Peyer's patch (tissue), 4 donors: Measurements from ENCODE around the gene CIPC. TPM values are rescaled to one million over a fixed set of nuclear protein-coding genes. Genes with fewer than 3 reads are reported as not detected.

Experiments used
- DNase-seq, 3 donors: peaks; one replicate each; pipeline ENCODE4 v3.0.0-alpha.2; 2017 to 2019
- H3K27ac ChIP-seq, 4 donors: fragments of 200-600 bp; sonication (generic); one replicate each; pipeline ENCODE4 v1.5.1; 2016 to 2019
- H3K27me3 ChIP-seq, 2 donors: fragments of 200-600 bp; sonication (generic); one replicate each; pipeline ENCODE4 v1.5.1; 2019
- H3K36me3 ChIP-seq, 3 donors: fragments of 200-600 bp; sonication (generic); one replicate each; pipeline ENCODE4 v1.5.1; 2016 to 2019
- H3K4me1 ChIP-seq, 4 donors: fragments of 200-600 bp; sonication (generic); one replicate each; pipeline ENCODE4 v1.5.1; 2016 to 2019
- H3K4me3 ChIP-seq, 4 donors: fragments of 200-600 bp; sonication (generic); 1 replicate in 3 of 4; 2 replicates in 1 of 4; pipeline ENCODE4 v1.5.1; 2016 to 2019; ENCODE audit warnings: mild to moderate bottlenecking in 1 of 4
- H3K9me3 ChIP-seq, 4 donors: fragments of 200-600 bp; sonication (generic); one replicate each; pipeline ENCODE4 v1.5.1; 2016 to 2019; ENCODE audit warnings: mild to moderate bottlenecking in 1 of 4
- POLR2A ChIP-seq, 2 donors: fragments of 450-650 bp; IDR thresholded peaks; one replicate each; pipeline ENCODE4 v1.5.1; 2017; ENCODE audit warnings: antibody characterized with exemption in 2 of 2, mild to moderate bottlenecking in 2 of 2, moderate library complexity in 2 of 2
- total RNA-seq, 4 donors: library from RNA; depleted of rRNA; stranded (reverse); fragments of >200 nt; gene quantifications; one replicate each; pipeline ENCODE4 v1.1.0, GENCODE V29; 2016
- TF ChIP-seq, protein P1 (sequence below), 6 experiments: fragments of 450-650 bp in 4 of 6; fragments of 200-600 bp in 2 of 6; sonication (generic) in 1 of 6; IDR thresholded peaks; one replicate each; pipeline ENCODE4 v1.5.1; 2017 to 2019; ENCODE audit warnings: antibody characterized with exemption in 6 of 6, mild to moderate bottlenecking in 3 of 6, moderate library complexity in 1 of 6

The CIPC gene
- total RNA-seq, 4 donors from 2014 or later, result 22.3 to 66.7 (median 52.1) TPM

DNA sequence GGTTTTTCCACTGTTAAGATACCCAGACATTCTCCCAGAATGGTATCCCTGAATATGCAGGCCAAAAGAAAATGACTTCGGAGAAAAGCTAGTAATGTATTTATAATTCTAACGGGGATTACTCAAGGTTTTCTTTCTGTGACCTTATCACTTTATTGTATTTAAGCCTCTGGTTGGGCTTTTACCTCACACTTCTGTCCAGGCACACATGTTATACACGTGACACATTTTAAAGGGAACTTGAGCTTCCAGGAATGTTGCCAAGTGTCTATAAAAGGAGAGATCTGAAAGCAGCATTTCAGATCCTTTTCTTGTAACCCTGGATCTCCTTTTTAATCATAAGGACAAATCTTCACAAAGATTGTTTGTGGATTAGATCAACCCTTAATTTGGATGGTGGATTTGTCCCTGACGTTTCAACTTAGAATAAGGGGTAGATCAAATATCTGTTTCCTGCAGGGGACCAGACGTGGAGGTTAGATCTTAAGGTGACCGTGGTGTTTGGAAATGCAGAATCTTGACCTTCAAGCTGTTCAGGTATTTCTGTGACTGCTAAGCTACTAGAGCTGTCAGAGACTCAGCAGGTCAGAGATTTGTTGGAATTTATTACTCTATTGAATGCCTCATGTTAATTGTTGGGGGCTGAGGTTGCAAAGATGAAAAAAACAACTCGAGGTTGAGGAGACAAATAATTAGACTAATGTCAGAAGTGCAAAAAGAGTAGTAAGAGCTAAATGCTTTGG is 1.5 kb downstream of the CIPC start:
- peak overlapping the region in 3 of 4 donors; percentile 87 to 100 (median 95) for H3K27ac ChIP-seq
- H3K4me1 ChIP-seq, result peaks cover 0 to 49% (median 20%) of the 10 kb centered on the region in 4 donors
- TF ChIP-seq, protein P1, sequence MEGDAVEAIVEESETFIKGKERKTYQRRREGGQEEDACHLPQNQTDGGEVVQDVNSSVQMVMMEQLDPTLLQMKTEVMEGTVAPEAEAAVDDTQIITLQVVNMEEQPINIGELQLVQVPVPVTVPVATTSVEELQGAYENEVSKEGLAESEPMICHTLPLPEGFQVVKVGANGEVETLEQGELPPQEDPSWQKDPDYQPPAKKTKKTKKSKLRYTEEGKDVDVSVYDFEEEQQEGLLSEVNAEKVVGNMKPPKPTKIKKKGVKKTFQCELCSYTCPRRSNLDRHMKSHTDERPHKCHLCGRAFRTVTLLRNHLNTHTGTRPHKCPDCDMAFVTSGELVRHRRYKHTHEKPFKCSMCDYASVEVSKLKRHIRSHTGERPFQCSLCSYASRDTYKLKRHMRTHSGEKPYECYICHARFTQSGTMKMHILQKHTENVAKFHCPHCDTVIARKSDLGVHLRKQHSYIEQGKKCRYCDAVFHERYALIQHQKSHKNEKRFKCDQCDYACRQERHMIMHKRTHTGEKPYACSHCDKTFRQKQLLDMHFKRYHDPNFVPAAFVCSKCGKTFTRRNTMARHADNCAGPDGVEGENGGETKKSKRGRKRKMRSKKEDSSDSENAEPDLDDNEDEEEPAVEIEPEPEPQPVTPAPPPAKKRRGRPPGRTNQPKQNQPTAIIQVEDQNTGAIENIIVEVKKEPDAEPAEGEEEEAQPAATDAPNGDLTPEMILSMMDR (IDR thresholded peaks at IDR 0.05), result no peak
- TF ChIP-seq POLR2A (IDR thresholded peaks at IDR 0.05), result peak in 1 of 2 donors; percentile 44
- H3K27me3 ChIP-seq, result no peaks in the 10 kb centered on the region
- no peak for DNase-seq
- no peaks in the 10 kb centered on the region for H3K9me3 ChIP-seq
- peak overlapping the region in 3 of 4 donors; percentile 64 to 80 (median 69) for H3K4me3 ChIP-seq
- no peaks in the 10 kb centered on the region for H3K36me3 ChIP-seq

DNA sequence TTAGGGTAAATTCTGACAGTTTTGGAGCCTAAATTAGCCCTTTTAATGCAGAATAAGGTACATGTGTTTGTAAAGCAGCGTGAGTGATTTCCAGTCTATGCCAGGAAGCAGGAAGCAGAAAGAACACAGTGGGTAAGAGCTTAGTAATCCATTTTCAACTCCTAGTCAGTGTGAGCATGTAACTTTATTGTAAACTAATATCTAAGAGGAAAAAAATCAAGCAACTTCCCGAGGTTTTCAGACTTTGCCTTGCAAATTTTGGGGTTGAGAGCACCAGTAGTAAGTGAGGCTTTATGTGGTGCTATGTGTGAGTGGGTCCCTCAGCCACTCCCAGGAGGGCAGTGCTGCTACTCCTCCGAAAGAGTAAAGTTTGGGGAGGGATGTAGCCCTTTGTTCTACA is 2.9 kb downstream of the CIPC start:
- H3K27me3 ChIP-seq, result no peaks in the 10 kb centered on the region
- no peak overlapping the region for H3K4me3 ChIP-seq
- H3K4me1 ChIP-seq, result peaks cover 0 to 59% (median 20%) of the 10 kb centered on the region in 4 donors
- peak overlapping the region in 3 of 4 donors; percentile 43 to 100 (median 70) for H3K27ac ChIP-seq
- DNase-seq, result peak in 1 of 3 donors; percentile 39
- H3K9me3 ChIP-seq, result no peaks in the 10 kb centered on the region
- peaks cover 0 to 3% (median 0%) of the 10 kb centered on the region in 3 donors for H3K36me3 ChIP-seq
- TF ChIP-seq, protein P1 (IDR thresholded peaks at IDR 0.05), result no peak
- no peak for TF ChIP-seq POLR2A (IDR thresholded peaks at IDR 0.05)

DNA sequence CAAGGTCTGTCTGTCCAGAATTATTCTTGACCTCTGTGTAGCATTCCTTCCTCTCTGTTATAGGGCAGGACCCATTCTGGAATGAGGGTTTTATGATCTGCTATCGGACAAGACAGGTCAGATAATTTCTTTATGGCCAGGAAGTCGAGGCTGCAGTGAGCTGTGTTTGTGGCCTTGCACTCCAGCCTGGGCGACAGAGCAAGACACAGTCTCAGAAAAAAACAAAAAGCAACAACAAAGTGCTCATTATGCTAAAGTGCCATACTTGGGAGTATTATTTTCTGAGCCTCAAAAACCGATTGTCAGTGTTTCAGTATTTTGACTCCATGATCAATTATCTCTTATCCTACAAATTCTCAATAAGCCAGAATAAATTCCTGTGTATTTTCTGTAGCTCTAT is 4.1 kb downstream of the CIPC start:
- TF ChIP-seq, protein P1 (IDR thresholded peaks at IDR 0.05), result no peak
- peak in 1 of 2 donors; percentile 52 for TF ChIP-seq POLR2A (IDR thresholded peaks at IDR 0.05)
- H3K27ac ChIP-seq, result peak overlapping the region in 2 of 4 donors; percentile 70 to 100
- H3K27me3 ChIP-seq, result no peaks in the 10 kb centered on the region
- H3K4me1 ChIP-seq, result peaks cover 0 to 48% (median 17%) of the 10 kb centered on the region in 4 donors
- H3K36me3 ChIP-seq, result peaks cover 0 to 14% (median 0%) of the 10 kb centered on the region in 3 donors
- peak in 1 of 3 donors; percentile 73 for DNase-seq
- no peak overlapping the region for H3K4me3 ChIP-seq
- no peaks in the 10 kb centered on the region for H3K9me3 ChIP-seq

DNA sequence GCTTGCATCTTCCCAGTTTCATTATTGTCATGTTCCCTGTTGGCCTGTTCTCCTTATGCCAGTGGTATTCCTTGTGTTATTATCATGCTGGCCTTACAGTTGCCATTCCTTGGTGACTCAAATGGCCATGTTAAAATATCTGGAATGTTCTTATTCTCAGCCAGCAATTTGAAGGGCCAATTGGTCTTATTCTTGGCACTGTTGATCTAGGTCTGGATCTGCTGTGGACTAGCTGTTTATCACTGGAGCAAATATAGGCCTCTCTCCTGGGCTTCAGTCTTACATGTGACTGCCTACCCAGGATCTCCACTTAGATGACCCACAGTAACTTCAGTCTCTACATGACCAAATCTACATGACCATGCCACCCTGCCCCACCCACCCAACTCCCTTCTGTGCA is 5.4 kb downstream of the CIPC start:
- TF ChIP-seq, protein P1 (IDR thresholded peaks at IDR 0.05), result no peak
- TF ChIP-seq POLR2A (IDR thresholded peaks at IDR 0.05), result no peak
- no peak overlapping the region for H3K27ac ChIP-seq
- H3K4me1 ChIP-seq, result peaks cover 0 to 45% (median 17%) of the 10 kb centered on the region in 4 donors

DNA sequence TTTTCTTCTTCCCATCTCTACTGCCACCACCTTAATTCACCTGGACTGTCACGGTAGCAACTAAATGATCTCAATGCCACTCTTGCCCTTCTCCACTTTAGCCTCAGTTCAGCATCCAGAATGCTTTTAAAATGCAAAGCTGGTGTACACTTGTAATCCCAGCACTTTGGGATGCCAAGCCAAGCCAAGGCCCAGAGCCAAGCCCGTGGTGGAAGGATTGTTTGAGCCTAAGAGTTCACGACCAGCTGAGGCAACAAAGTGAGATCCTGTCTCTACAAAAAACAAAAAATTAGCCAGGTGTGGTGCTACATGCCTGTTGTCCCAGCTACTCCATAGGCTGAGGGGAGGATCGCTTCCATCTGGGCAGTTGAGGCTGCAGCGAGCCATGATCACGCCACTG is 5.9 kb downstream of the CIPC start:
- Histone ChIP-seq H3K4me1 (peaks cover 0 to 43% (median 14%) of the 10 kb centered on the region in 4 donors), H3K27me3 (no peaks in the 10 kb centered on the region), H3K4me3 (no peak overlapping the region), H3K9me3 (no peaks in the 10 kb centered on the region), H3K36me3 (peaks cover 0 to 32% (median 0%) of the 10 kb centered on the region in 3 donors), H3K27ac (no peak overlapping the region)
- no peak for DNase-seq
- TF ChIP-seq, protein P1 (IDR thresholded peaks at IDR 0.05), result no peak

More for the DNA sequence above, 5.4 kb downstream of the CIPC start:
- Histone ChIP-seq H3K4me3 (no peak overlapping the region), H3K36me3 (peaks cover 0 to 27% (median 0%) of the 10 kb centered on the region in 3 donors), H3K27me3 (no peaks in the 10 kb centered on the region), H3K9me3 (no peaks in the 10 kb centered on the region)
- no peak for DNase-seq
